Stimulated activated naive CD8-positive, alpha-beta T cell treated with anti-CD3 and anti-CD28 coated beads, Interleukin-15, amount 100 ng/mL, for 72 hours (primary cell): ENCODE results near the gene GDAP1L1.
A peak's percentile ranks its signal among the peaks of the same experiment; 100 is the strongest.

Source experiments
- ATAC-seq: fragments of 150-1000 bp; cut with Tn5 transposase; 2 replicates; pipeline ENCODE4 v1.10.0; 2021; ENCODE audit warnings: mild to moderate bottlenecking, moderate library complexity
- DNase-seq, 2 donors: peaks; one replicate each; pipeline ENCODE4 v3.0.0; 2021 to 2022
- H3K27ac Mint-ChIP-seq, 2 donors: one replicate each; pipeline ENCODE4 v1.8.0; 2022; ENCODE audit warnings: mild to moderate bottlenecking in 2 of 2, mixed read lengths in 2 of 2, moderate library complexity in 2 of 2
- H3K27me3 Mint-ChIP-seq: one replicate; pipeline ENCODE4 v1.8.0; 2022; ENCODE audit warnings: mixed read lengths
- H3K4me1 Mint-ChIP-seq: one replicate; pipeline ENCODE4 v1.8.0; 2022; ENCODE audit warnings: mild to moderate bottlenecking, mixed read lengths
- H3K4me3 Mint-ChIP-seq, 2 donors: one replicate each; pipeline ENCODE4 v1.8.0; 2022; ENCODE audit warnings: mild to moderate bottlenecking in 2 of 2, mixed read lengths in 2 of 2, moderate library complexity in 1 of 2
- H3K9me3 Mint-ChIP-seq, 2 donors: one replicate each; pipeline ENCODE4 v1.8.0; 2022; ENCODE audit warnings: mixed read lengths in 2 of 2

GDAP1L1 gene

GRCh38 chr20:44247131-44247571, at the start of gene GDAP1L1:
GDAP1L1 (plus strand) TSS chr20:44247308; CDS start chr20:44247335, 27 bp downstream.
- H3K27me3 Mint-ChIP-seq, result peaks cover 21% of the 10 kb centered on the region
- H3K4me1 Mint-ChIP-seq, result peaks cover 16% of the 10 kb centered on the region
- no peak within 1 kb of the TSS for H3K27ac Mint-ChIP-seq
- no peak for ATAC-seq
- H3K9me3 Mint-ChIP-seq, result no peaks in the 10 kb centered on the region
- no peak for DNase-seq
- H3K4me3 Mint-ChIP-seq, result peak within 1 kb of the TSS; percentile 23 to 57

- Mint-ChIP-seq H3K27me3 (no peaks in the 10 kb centered on the region), H3K4me3 (peak overlapping the region; percentile 42 to 72), H3K4me1 (peaks cover 49% of the 10 kb centered on the region), H3K9me3 (no peaks in the 10 kb centered on the region), H3K27ac (peak overlapping the region in 1 of 2 donors; percentile 43)
- peak; percentile 99 for ATAC-seq
- DNase-seq, result peak; percentile 54 to 63
Observed at GRCh38 chr20:44198872-44199271, 48.2 kb upstream of the GDAP1L1 start.

- ATAC-seq, result no peak
- H3K4me3 Mint-ChIP-seq, result no peak overlapping the region
- H3K9me3 Mint-ChIP-seq, result no peaks in the 10 kb centered on the region
- peak overlapping the region in 1 of 2 donors; percentile 30 for H3K27ac Mint-ChIP-seq
- H3K27me3 Mint-ChIP-seq, result no peaks in the 10 kb centered on the region
- no peak for DNase-seq
- H3K4me1 Mint-ChIP-seq, result peaks cover 56% of the 10 kb centered on the region
Observed at GRCh38 chr20:44199877-44200276, 47.2 kb upstream of the GDAP1L1 start.

- Mint-ChIP-seq H3K4me3 (no peak overlapping the region), H3K4me1 (peaks cover 57% of the 10 kb centered on the region), H3K9me3 (no peaks in the 10 kb centered on the region), H3K27ac (no peak overlapping the region), H3K27me3 (no peaks in the 10 kb centered on the region)
- ATAC-seq (no peak), DNase-seq (no peak)
Observed at GRCh38 chr20:44200371-44200770, 46.7 kb upstream of the GDAP1L1 start.

GRCh38 chr20:44200983-44201382, 46.1 kb upstream of the GDAP1L1 start:
- no peak for DNase-seq
- Mint-ChIP-seq H3K4me1 (peaks cover 57% of the 10 kb centered on the region), H3K9me3 (no peaks in the 10 kb centered on the region), H3K27ac (no peak overlapping the region), H3K27me3 (no peaks in the 10 kb centered on the region), H3K4me3 (no peak overlapping the region)
- ATAC-seq, result no peak

GRCh38 chr20:44203161-44203560, 43.9 kb upstream of the GDAP1L1 start:
- no peak for DNase-seq
- peaks cover 77% of the 10 kb centered on the region for H3K4me1 Mint-ChIP-seq
- no peak overlapping the region for H3K27ac Mint-ChIP-seq
- no peaks in the 10 kb centered on the region for H3K9me3 Mint-ChIP-seq
- no peaks in the 10 kb centered on the region for H3K27me3 Mint-ChIP-seq
- H3K4me3 Mint-ChIP-seq, result no peak overlapping the region
- ATAC-seq, result no peak

GRCh38 chr20:44204156-44204831, 42.8 kb upstream of the GDAP1L1 start:
- Mint-ChIP-seq H3K27me3 (no peaks in the 10 kb centered on the region), H3K4me3 (no peak overlapping the region), H3K9me3 (no peaks in the 10 kb centered on the region), H3K4me1 (peaks cover 80% of the 10 kb centered on the region), H3K27ac (no peak overlapping the region)
- DNase-seq (no peak), ATAC-seq (no peak)

- Mint-ChIP-seq H3K27me3 (no peaks in the 10 kb centered on the region), H3K4me3 (no peak overlapping the region), H3K4me1 (peaks cover 80% of the 10 kb centered on the region), H3K27ac (no peak overlapping the region), H3K9me3 (no peaks in the 10 kb centered on the region)
- no peak for ATAC-seq
- no peak for DNase-seq
Observed at GRCh38 chr20:44204832-44205215, 42.3 kb upstream of the GDAP1L1 start.

- ATAC-seq (no peak), DNase-seq (no peak)
- Mint-ChIP-seq H3K27ac (peak overlapping the region in 1 of 2 donors; percentile 48), H3K9me3 (no peaks in the 10 kb centered on the region), H3K4me1 (peaks cover 67% of the 10 kb centered on the region), H3K27me3 (no peaks in the 10 kb centered on the region), H3K4me3 (no peak overlapping the region)
Observed at GRCh38 chr20:44206132-44206531, 41.0 kb upstream of the GDAP1L1 start.

GRCh38 chr20:44207126-44207723, 39.9 kb upstream of the GDAP1L1 start:
- peak overlapping the region; percentile 52 to 55 for H3K4me3 Mint-ChIP-seq
- DNase-seq (no peak), ATAC-seq (no peak)
- H3K9me3 Mint-ChIP-seq, result no peaks in the 10 kb centered on the region
- H3K4me1 Mint-ChIP-seq, result peaks cover 56% of the 10 kb centered on the region
- H3K27me3 Mint-ChIP-seq, result no peaks in the 10 kb centered on the region
- no peak overlapping the region for H3K27ac Mint-ChIP-seq

GRCh38 chr20:44208165-44208564, 38.9 kb upstream of the GDAP1L1 start:
- H3K27ac Mint-ChIP-seq, result no peak overlapping the region

GRCh38 chr20:44208770-44209169, 38.3 kb upstream of the GDAP1L1 start:
- Mint-ChIP-seq H3K27ac (peak overlapping the region in 1 of 2 donors; percentile 67), H3K9me3 (no peaks in the 10 kb centered on the region), H3K4me3 (peak overlapping the region; percentile 93 to 100), H3K4me1 (peaks cover 50% of the 10 kb centered on the region), H3K27me3 (no peaks in the 10 kb centered on the region)
- ATAC-seq (no peak), DNase-seq (no peak)

More at GRCh38 chr20:44208165-44208564, 38.9 kb upstream of the GDAP1L1 start:
- Mint-ChIP-seq H3K4me1 (peaks cover 56% of the 10 kb centered on the region), H3K9me3 (no peaks in the 10 kb centered on the region), H3K27me3 (no peaks in the 10 kb centered on the region), H3K4me3 (peak overlapping the region; percentile 93 to 100)
- no peak for ATAC-seq
- DNase-seq, result no peak

- no peak for ATAC-seq
Observed at GRCh38 chr20:44209686-44210405, 37.3 kb upstream of the GDAP1L1 start.

GRCh38 chr20:44210406-44211176, 36.5 kb upstream of the GDAP1L1 start, which contains the start of gene OSER1:
OSER1 (minus strand) TSS chr20:44210771; CDS start chr20:44206957, 3,814 bp downstream.
- ATAC-seq (peak; percentile 89), DNase-seq (peak; percentile 97 to 98)
- Mint-ChIP-seq H3K27ac (peak within 1 kb of the TSS; percentile 98 to 99), H3K27me3 (no peaks in the 10 kb centered on the region), H3K4me3 (peak within 1 kb of the TSS; percentile 93 to 100), H3K9me3 (no peaks in the 10 kb centered on the region), H3K4me1 (peaks cover 50% of the 10 kb centered on the region)

More at GRCh38 chr20:44209686-44210405, 37.3 kb upstream of the GDAP1L1 start:
- peak overlapping the region; percentile 93 to 100 for H3K4me3 Mint-ChIP-seq
- no peak for DNase-seq
- H3K27ac Mint-ChIP-seq, result peak overlapping the region; percentile 98 to 99
- no peaks in the 10 kb centered on the region for H3K27me3 Mint-ChIP-seq
- no peaks in the 10 kb centered on the region for H3K9me3 Mint-ChIP-seq
- peaks cover 44% of the 10 kb centered on the region for H3K4me1 Mint-ChIP-seq
